ENCODE results near the gene ITGB3. TPM values are rescaled to one million over a fixed set of nuclear protein-coding genes. Genes with fewer than 3 reads are reported as not detected.

Gene ITGB3
- total and polyA plus RNA-seq, 2 of the 4 experiments (the other 2 are of a cell fraction), result 9.8 to 17.6 TPM

DNA sequence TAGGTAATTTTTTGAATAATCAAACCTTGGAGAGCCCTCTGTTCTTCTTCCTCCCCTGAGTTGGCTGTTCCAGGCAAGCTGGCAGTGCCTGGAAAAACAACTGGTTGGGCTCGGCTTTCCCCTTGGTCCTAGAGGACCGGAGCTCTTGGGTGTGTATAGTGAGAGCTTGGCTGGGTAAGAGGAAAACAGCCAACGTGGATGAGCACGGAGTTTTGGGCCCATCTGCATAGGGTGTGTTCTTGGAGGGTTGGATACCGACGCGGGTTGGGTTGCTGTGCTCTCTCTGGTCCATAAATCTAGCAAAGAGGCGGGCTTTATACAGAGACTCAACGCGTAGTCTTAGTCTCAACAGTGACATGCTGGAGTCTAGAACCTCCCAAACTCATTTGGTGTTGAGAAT, 23.2 kb downstream of the ITGB3 start:
- peak overlapping the region; percentile 95 for H2BK120ac ChIP-seq (ENCODE audit: low read depth, low read length)
- peaks cover 6% of the 10 kb centered on the region; the same call in 1 of the 2 replicates for H4K20me1 ChIP-seq (ENCODE audit: insufficient read depth, low read length)
- H3K27ac ChIP-seq (ENCODE audit: insufficient read depth, low read length), result peak overlapping the region; percentile 86
- H3K56ac ChIP-seq (ENCODE audit: extremely low read depth, insufficient read depth, low read length), result peak overlapping the region; percentile 90
- WGBS, 2 experiments (ENCODE audit: extremely low coverage in 2 of 2, insufficient read length in 1 of 2), result 0% methylated on average over 2 of the region's 10 CpGs; no CpG with 5 or more reads in 1 of the 2 experiments
- peak overlapping the region; percentile 65 for H3K14ac ChIP-seq (replicated peaks; ENCODE audit: low read depth, low read length)
- peak; percentile 73 for DNase-seq
- peak overlapping the region; percentile 84; the same call in 2 of the 3 replicates for H2BK15ac ChIP-seq (ENCODE audit: low read depth, low read length)
- dilution Hi-C loops (cut with HindIII; ENCODE audit: low sequenced_read_pairs, unreplicated experiment) (no loop called here), intact Hi-C loops (cut with micrococcal nuclease) (no loop called here), in situ Hi-C loops (cut with MboI; ENCODE audit: low sequenced_read_pairs) (no loop called here)
- no peaks in the 10 kb centered on the region for H3K27me3 ChIP-seq (ENCODE audit: control insufficient read depth, insufficient read depth, low read length)
- TF ChIP-seq BHLHE40 (IDR thresholded peaks at IDR 0.05; ENCODE audit: low read depth, low read length), result no peak
- TF ChIP-seq NFE2L2 (IDR thresholded peaks at IDR 0.05; ENCODE audit: low read depth, low read length), result no peak
- TF ChIP-seq USF2 (IDR thresholded peaks at IDR 0.05; ENCODE audit: low read depth, low read length), result no peak
- no peak for TF ChIP-seq POLR2A (IDR thresholded peaks at IDR 0.05; ENCODE audit: low read depth, low read length)
- no peak for TF ChIP-seq CHD1 (IDR thresholded peaks at IDR 0.05; ENCODE audit: low read depth, low read length)
- 0 out of 2 replicates have a peak, but pooled peaks have one; percentile 7 for TF ChIP-seq RAD21 (IDR thresholded peaks at IDR 0.05; ENCODE audit: low read length)
- no peak for TF ChIP-seq ELK1 (IDR thresholded peaks at IDR 0.05; ENCODE audit: borderline replicate concordance, low read depth, low read length)
- TF ChIP-seq MAZ (IDR thresholded peaks at IDR 0.05; ENCODE audit: borderline replicate concordance, low read depth, low read length), result no peak
- CTCF ChIA-PET, result interaction anchor here (2.0 kb wide), 1 partner anchor 16 kb away, joined by 4 read pairs; no protein-coding TSS in a partner anchor
- no TSS peak for BruUV-seq (replicated peaks)
- no peaks in the 10 kb centered on the region for H3K36me3 ChIP-seq (ENCODE audit: control insufficient read depth, insufficient read depth, low read length)
- H4K5ac ChIP-seq (ENCODE audit: low read depth, low read length), result peak overlapping the region; percentile 95
- H2AK9ac ChIP-seq (replicated peaks; ENCODE audit: low read depth, low read length, poor library complexity), result no peak overlapping the region
- peak; percentile 13 for ATAC-seq (ENCODE audit: low read depth)
- peak overlapping the region; percentile 77 to 90 for H4K8ac ChIP-seq (ENCODE audit: low read depth in 2 of 2, low read length in 2 of 2)
- peak overlapping the region; percentile 97 for H2BK20ac ChIP-seq (ENCODE audit: low read depth, low read length)
- POLR2A ChIA-PET (ENCODE audit: unreplicated experiment), result no interaction called here
- peak overlapping the region; percentile 97 for H3K4ac ChIP-seq (ENCODE audit: low read depth, low read length)
- H3K9ac ChIP-seq (ENCODE audit: low read depth, low read length), result 0 out of 2 replicates have a peak overlapping the region, but pooled peaks have one; percentile 1
- peak overlapping the region; percentile 97 for H2AK5ac ChIP-seq (ENCODE audit: low read depth, low read length)
- H3K9me3 ChIP-seq (ENCODE audit: control insufficient read depth, insufficient read depth, low read length), result no peaks in the 10 kb centered on the region
- peak overlapping the region; percentile 79 for H3K18ac ChIP-seq (ENCODE audit: low read depth, low read length)
- no peak overlapping the region for H3K4me2 ChIP-seq (ENCODE audit: low read depth, low read length)
- no peak overlapping the region for H3K4me3 ChIP-seq (ENCODE audit: insufficient read depth, low read depth, low read length)
- peak overlapping the region; percentile 91 for H3K23ac ChIP-seq (ENCODE audit: low read depth, low read length)
- peaks cover 9 to 64% of the 10 kb centered on the region in 2 experiments; a peak in 3 of 4 replicates for H3K79me1 ChIP-seq (ENCODE audit: low read depth in 1 of 2, low read length in 2 of 2)
- peak overlapping the region; percentile 93 for H2BK5ac ChIP-seq (ENCODE audit: low read depth, low read length, poor library complexity, severe bottlenecking)
- peaks cover 60% of the 10 kb centered on the region for H3K9me1 ChIP-seq (ENCODE audit: insufficient read depth, low read length)
- peaks cover 54% of the 10 kb centered on the region for H3K4me1 ChIP-seq (ENCODE audit: control insufficient read depth, insufficient read depth, low read length)
- peak overlapping the region; percentile 94 for H4K91ac ChIP-seq (ENCODE audit: insufficient read depth, low read depth, low read length)
- H2AFZ ChIP-seq (replicated peaks; ENCODE audit: low read length, poor library complexity), result peak overlapping the region; percentile 71
